Tibial artery (tissue), 4 donors: ENCODE results near the gene PKHD1.

Source experiments
- DNase-seq, 2 donors: peaks; one replicate each; pipeline ENCODE4 v3.0.0-alpha.2; 2019
- H3K27ac ChIP-seq, 2 donors: fragments of 200-600 bp; sonication (generic) in 1 of 2; 1 replicate in 1 of 2; 2 replicates in 1 of 2; pipeline ENCODE4 v1.5.1; 2018 to 2019; ENCODE audit warnings: mild to moderate bottlenecking in 1 of 2
- H3K27me3 ChIP-seq, 2 donors: fragments of 200-600 bp; sonication (generic) in 1 of 2; one replicate each; pipeline versions ENCODE4 v1.5.1 to v1.6.0; 2016 to 2019
- H3K36me3 ChIP-seq, 3 donors: fragments of 200-600 bp; sonication (generic) in 2 of 3; one replicate each; pipeline ENCODE4 v1.5.1; 2016 to 2019; ENCODE audit warnings: mild to moderate bottlenecking in 2 of 3
- H3K4me1 ChIP-seq, 4 donors: fragments of 200-600 bp; sonication (generic) in 2 of 4; 1 replicate in 3 of 4; 2 replicates in 1 of 4; pipeline ENCODE4 v1.5.1; 2016 to 2019
- H3K4me3 ChIP-seq, 2 donors: fragments of 200-600 bp; sonication (generic) in 1 of 2; 1 replicate in 1 of 2; 2 replicates in 1 of 2; pipeline ENCODE4 v1.5.1; 2018 to 2019; ENCODE audit warnings: mild to moderate bottlenecking in 2 of 2
- H3K9me3 ChIP-seq, 3 donors: fragments of 200-600 bp; sonication (generic) in 1 of 3; one replicate each; pipeline ENCODE4 v1.5.1; 2016 to 2019
- intact Hi-C: fragments of 100-400 bp; cut with DNase I; formaldehyde crosslinking; loops from one replicate; pipeline ENCODE4 v1.15.0; 2023; ENCODE audit warnings: low total_unique reads
- TF ChIP-seq, protein P1 (sequence below), 2 experiments: fragments of 200-600 bp in 1 of 2; fragments of 450-650 bp in 1 of 2; IDR thresholded peaks; one replicate each; pipeline ENCODE4 v1.5.1; 2017 to 2019; ENCODE audit warnings: antibody characterized with exemption in 2 of 2, mild to moderate bottlenecking in 1 of 2, moderate library complexity in 1 of 2

The PKHD1 gene

DNA sequence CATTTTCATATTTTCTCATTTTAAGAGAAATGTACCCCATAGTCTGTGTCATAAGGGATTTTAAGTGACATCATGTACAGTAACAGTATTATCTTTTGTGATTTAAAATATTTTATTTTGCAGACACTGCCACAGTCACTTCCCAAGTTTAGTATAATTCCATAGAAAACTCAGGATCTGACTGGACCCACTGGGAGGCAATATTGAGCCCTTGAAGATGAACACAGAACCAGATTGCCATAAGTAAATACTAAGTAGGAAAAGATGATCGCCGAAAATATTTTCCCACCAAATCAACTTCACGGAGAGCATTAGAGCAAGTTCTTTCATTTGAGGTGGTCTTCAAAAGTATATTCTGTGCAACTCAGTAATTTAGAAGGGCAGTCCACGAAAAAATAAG lies 17.6 kb upstream of the PKHD1 start:
- no peak for DNase-seq
- no peaks in the 10 kb centered on the region for H3K36me3 ChIP-seq
- no peaks in the 10 kb centered on the region for H3K9me3 ChIP-seq
- no peak overlapping the region for H3K27ac ChIP-seq
- H3K4me3 ChIP-seq: no peak overlapping the region
- intact Hi-C loops: no loop called here
- H3K4me1 ChIP-seq: no peaks in the 10 kb centered on the region
- TF ChIP-seq, protein P1, sequence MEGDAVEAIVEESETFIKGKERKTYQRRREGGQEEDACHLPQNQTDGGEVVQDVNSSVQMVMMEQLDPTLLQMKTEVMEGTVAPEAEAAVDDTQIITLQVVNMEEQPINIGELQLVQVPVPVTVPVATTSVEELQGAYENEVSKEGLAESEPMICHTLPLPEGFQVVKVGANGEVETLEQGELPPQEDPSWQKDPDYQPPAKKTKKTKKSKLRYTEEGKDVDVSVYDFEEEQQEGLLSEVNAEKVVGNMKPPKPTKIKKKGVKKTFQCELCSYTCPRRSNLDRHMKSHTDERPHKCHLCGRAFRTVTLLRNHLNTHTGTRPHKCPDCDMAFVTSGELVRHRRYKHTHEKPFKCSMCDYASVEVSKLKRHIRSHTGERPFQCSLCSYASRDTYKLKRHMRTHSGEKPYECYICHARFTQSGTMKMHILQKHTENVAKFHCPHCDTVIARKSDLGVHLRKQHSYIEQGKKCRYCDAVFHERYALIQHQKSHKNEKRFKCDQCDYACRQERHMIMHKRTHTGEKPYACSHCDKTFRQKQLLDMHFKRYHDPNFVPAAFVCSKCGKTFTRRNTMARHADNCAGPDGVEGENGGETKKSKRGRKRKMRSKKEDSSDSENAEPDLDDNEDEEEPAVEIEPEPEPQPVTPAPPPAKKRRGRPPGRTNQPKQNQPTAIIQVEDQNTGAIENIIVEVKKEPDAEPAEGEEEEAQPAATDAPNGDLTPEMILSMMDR (IDR thresholded peaks at IDR 0.05): peak in 1 of 2 experiments; percentile 10
- H3K27me3 ChIP-seq: peaks cover 0 to 8% of the 10 kb centered on the region in 2 donors

DNA sequence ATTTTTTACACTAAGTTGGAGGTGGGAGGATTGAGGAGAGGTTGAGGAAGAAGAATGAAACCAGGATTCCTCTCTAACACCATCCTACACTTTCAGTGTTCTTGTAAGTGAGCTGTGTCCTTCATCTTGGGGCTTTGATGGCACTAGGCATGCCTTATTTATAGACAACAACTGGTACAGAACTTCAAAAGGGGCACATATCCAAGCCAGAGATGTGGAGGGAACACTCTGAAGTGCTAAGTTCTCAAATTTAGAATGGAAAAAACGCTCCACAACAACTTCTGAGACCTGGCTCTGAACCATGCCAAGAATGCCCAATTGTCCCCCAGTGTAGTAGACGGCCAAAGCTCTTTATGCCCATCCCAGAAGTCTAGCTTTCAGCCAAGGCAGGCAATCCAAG lies 16.2 kb upstream of the PKHD1 start:
- no peak overlapping the region for H3K4me3 ChIP-seq
- H3K4me1 ChIP-seq: no peaks in the 10 kb centered on the region
- H3K9me3 ChIP-seq: no peaks in the 10 kb centered on the region
- intact Hi-C loops: no loop called here
- H3K27ac ChIP-seq: no peak overlapping the region
- H3K36me3 ChIP-seq: no peaks in the 10 kb centered on the region
- no peak for DNase-seq
- peaks cover 0 to 13% of the 10 kb centered on the region in 2 donors for H3K27me3 ChIP-seq
- TF ChIP-seq, protein P1 (IDR thresholded peaks at IDR 0.05): no peak

DNA sequence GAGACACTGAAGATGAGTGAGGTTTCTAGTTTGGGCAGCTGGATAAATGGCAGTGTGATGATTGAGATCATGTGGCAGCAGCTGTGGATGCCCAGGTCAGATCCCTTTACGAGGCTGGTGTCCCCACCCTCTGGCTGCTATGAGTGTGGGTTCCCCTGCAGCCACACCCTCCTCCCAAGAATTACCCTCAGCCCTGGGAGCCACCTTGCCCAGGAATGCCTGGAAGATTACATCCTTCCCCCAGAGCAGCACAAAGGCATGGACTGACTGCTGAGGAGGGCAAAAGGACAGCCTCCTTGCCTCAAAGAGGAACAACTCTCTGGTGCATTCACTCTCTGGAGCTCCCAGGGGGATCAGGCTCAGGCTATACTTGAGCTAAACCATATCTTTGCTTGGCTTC lies 15.0 kb upstream of the PKHD1 start:
- H3K27ac ChIP-seq: no peak overlapping the region
- H3K27me3 ChIP-seq: peaks cover 0 to 13% of the 10 kb centered on the region in 2 donors
- H3K36me3 ChIP-seq: no peaks in the 10 kb centered on the region

DNA sequence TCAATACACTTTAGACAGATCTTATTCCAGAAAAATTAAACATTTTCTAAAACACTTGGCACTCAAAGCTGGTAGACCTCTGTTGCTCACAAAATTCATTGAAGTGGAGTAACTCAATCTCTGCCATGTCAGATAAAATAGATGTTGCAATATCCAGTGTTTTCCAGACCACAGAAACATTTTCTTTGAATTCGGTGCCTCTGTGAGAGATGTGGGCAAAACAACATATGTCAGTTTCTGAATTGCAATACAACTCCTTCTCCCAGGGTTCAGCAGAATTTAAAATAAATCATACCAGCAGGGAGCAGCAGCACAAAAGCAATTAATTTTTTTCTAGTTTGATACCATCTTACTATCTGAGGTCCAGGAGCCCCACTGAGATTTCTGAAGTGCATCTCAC lies 11.3 kb upstream of the PKHD1 start:
- Histone ChIP-seq H3K4me3 (no peak overlapping the region), H3K36me3 (no peaks in the 10 kb centered on the region), H3K9me3 (no peaks in the 10 kb centered on the region), H3K27ac (no peak overlapping the region), H3K4me1 (no peaks in the 10 kb centered on the region), H3K27me3 (peaks cover 0 to 13% of the 10 kb centered on the region in 2 donors)
- TF ChIP-seq, protein P1 (IDR thresholded peaks at IDR 0.05): no peak
- no peak for DNase-seq
- intact Hi-C loops: no loop called here

More for the DNA sequence above, 15.0 kb upstream of the PKHD1 start:
- TF ChIP-seq, protein P1 (IDR thresholded peaks at IDR 0.05): no peak
- Histone ChIP-seq H3K4me1 (no peaks in the 10 kb centered on the region), H3K9me3 (no peaks in the 10 kb centered on the region), H3K4me3 (no peak overlapping the region)
- intact Hi-C loops: no loop called here
- DNase-seq: no peak

DNA sequence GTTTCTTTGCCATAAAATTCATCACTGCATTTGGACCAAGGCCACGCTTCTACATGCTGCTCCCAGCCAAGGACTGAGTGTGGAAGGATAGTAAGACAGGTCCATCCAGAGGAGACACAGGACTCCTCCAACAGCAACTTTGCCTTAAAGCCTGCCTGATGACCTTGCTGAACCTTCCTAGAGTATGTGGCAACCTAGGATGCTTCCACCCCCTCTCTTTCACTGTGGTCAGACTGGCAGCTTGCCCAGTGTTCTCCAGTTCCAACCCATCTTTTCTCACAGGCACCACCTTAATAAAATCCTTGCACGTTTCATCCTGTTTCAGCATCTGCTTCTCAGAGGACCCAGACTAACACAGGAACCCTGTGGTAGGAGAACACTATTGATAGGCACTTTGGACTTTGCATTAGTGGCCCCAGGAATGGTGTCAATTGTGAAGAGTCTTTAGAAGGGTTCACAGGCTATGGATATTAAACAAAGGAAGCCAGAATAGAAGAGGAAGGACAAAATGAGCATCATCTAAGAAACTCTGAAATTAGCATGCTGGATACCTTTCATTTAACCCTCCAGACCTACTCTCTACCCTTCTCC lies 2.4 kb upstream of the PKHD1 start:
- no peak overlapping the region for H3K4me3 ChIP-seq
- TF ChIP-seq, protein P1 (IDR thresholded peaks at IDR 0.05): no peak
- no peaks in the 10 kb centered on the region for H3K27me3 ChIP-seq

DNA sequence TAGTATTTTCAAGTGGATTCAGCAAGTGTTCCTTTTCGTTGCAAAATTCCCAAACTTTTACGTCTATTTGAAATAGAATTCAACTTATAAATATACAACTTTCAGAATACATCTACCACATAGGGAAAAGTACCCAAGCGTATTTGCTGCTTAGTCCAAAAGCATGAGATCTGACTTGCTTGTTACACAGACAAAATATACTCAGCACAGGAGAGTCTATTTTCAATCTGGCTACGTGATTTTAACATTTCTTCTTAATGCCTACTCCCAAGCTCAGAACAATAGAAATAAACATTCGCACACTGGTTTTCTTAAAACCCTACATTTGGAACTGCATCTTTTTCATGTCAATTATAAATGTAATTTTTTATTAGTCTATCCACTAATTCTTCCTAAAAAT lies 672 bp downstream of the PKHD1 start:
- no peaks in the 10 kb centered on the region for H3K27me3 ChIP-seq
- H3K4me1 ChIP-seq: no peaks in the 10 kb centered on the region
- no peak for DNase-seq
- TF ChIP-seq, protein P1 (IDR thresholded peaks at IDR 0.05): no peak
- no peaks in the 10 kb centered on the region for H3K9me3 ChIP-seq
- H3K27ac ChIP-seq: no peak overlapping the region
- intact Hi-C loops: no loop called here
- no peak overlapping the region for H3K4me3 ChIP-seq
- H3K36me3 ChIP-seq: no peaks in the 10 kb centered on the region

More for the DNA sequence above, 2.4 kb upstream of the PKHD1 start:
- Histone ChIP-seq H3K27ac (no peak overlapping the region), H3K4me1 (no peaks in the 10 kb centered on the region), H3K9me3 (no peaks in the 10 kb centered on the region), H3K36me3 (no peaks in the 10 kb centered on the region)
- intact Hi-C loops: no loop called here
- DNase-seq: no peak
